ENCODE data around the gene ZBTB48. TPM values are rescaled to one million over a fixed set of nuclear protein-coding genes. Genes with fewer than 3 reads are reported as not detected.

The ZBTB48 gene
- total RNA-seq, 1 donor from 2014 or later, result 44.2 TPM

DNA sequence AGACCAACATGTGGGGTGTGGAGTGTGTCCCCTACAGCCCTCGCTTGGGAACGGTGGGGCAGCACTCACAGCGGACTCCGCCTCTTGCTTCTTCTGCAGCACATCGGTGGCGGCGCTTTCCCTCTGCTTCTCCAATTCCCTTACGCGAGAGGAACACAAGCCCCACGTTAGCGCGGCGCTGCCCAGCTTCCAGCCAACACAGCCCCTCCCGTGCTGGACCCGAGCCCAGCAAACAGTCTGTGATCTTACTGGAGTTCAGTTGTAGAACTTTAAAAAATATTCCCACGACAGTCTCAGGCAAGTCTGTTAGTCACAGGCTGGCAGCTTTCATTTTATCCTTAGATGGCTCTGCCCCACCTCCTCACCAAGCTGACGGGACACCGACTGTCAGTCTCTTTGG lies 58.4 kb downstream of the ZBTB48 start:
- Mint-ChIP-seq H3K4me1 (ENCODE audit: unreplicated experiment) (no peaks in the 10 kb centered on the region), H3K9me3 (no peaks in the 10 kb centered on the region), H3K4me3 (no peak overlapping the region), H3K27me3 (no peaks in the 10 kb centered on the region), H3K27ac (no peak overlapping the region), H3K36me3 (peaks cover 3% of the 10 kb centered on the region)
- TF ChIP-seq, protein P1, sequence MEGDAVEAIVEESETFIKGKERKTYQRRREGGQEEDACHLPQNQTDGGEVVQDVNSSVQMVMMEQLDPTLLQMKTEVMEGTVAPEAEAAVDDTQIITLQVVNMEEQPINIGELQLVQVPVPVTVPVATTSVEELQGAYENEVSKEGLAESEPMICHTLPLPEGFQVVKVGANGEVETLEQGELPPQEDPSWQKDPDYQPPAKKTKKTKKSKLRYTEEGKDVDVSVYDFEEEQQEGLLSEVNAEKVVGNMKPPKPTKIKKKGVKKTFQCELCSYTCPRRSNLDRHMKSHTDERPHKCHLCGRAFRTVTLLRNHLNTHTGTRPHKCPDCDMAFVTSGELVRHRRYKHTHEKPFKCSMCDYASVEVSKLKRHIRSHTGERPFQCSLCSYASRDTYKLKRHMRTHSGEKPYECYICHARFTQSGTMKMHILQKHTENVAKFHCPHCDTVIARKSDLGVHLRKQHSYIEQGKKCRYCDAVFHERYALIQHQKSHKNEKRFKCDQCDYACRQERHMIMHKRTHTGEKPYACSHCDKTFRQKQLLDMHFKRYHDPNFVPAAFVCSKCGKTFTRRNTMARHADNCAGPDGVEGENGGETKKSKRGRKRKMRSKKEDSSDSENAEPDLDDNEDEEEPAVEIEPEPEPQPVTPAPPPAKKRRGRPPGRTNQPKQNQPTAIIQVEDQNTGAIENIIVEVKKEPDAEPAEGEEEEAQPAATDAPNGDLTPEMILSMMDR (conservative IDR thresholded peaks at IDR 0.05), result no peak
- no peak for DNase-seq (ENCODE audit: extremely low spot score, unreplicated experiment)

Other genes starting within 250 kb of the ZBTB48 start
- gene ACOT7, start 186.2 kb upstream of the ZBTB48 start, total RNA-seq (ENCODE audit: low replicate concordance), result 31.8 and 40.0 TPM in 2 replicates
- gene HES2, start 160.1 kb upstream of the ZBTB48 start, total RNA-seq (ENCODE audit: low replicate concordance), result 5.9 and 22.1 TPM in 2 replicates
- gene ESPN, start 155.2 kb upstream of the ZBTB48 start, total RNA-seq (ENCODE audit: low replicate concordance), result 13.8 and 15.6 TPM in 2 replicates
- gene TNFRSF25, start 113.8 kb upstream of the ZBTB48 start, total RNA-seq (ENCODE audit: low replicate concordance), result 27.0 and 29.4 TPM in 2 replicates
- gene PLEKHG5, start 88.3 kb upstream of the ZBTB48 start, total RNA-seq (ENCODE audit: low replicate concordance), result 28.5 and 30.6 TPM in 2 replicates
- gene NOL9, start 25.5 kb upstream of the ZBTB48 start, total RNA-seq (ENCODE audit: low replicate concordance), result 32.9 and 43.0 TPM in 2 replicates
- not detected in 2 replicates for gene TAS1R1, start 24.7 kb upstream of the ZBTB48 start, total RNA-seq (ENCODE audit: low replicate concordance)
- gene KLHL21, start 22.9 kb downstream of the ZBTB48 start, total RNA-seq (ENCODE audit: low replicate concordance), result 13.6 and 15.1 TPM in 2 replicates
- gene PHF13, start 33.7 kb downstream of the ZBTB48 start, total RNA-seq (ENCODE audit: low replicate concordance), result 14.7 and 21.2 TPM in 2 replicates
- gene THAP3, start 44.9 kb downstream of the ZBTB48 start, total RNA-seq (ENCODE audit: low replicate concordance), result 18.4 and 21.6 TPM in 2 replicates
- gene DNAJC11, start 121.8 kb downstream of the ZBTB48 start, total RNA-seq (ENCODE audit: low replicate concordance), result 65.2 and 70.3 TPM in 2 replicates
- gene CAMTA1, start 205.5 kb downstream of the ZBTB48 start, total RNA-seq (ENCODE audit: low replicate concordance), result 76.3 and 82.5 TPM in 2 replicates